WTC11 (cell line): Measurements from ENCODE around the gene NAALADL2. TPM values are rescaled to one million over a fixed set of nuclear protein-coding genes. Genes with fewer than 3 reads are reported as not detected.

Experiments used
- ATAC-seq: fragments of 200-7000 bp; cut with Tn5 transposase; 2 replicates; pipeline ENCODE4 v1.10.0; 2021; ENCODE audit warnings: mild to moderate bottlenecking, moderate library complexity
- CTCF ChIA-PET: fragments of 300-600 bp; sonication (Branson Sonifier 250); formaldehyde crosslinking; loops from one replicate; lab custom pipeline; 2021; ENCODE audit warnings: antibody characterized with exemption; lab: Charles Lee
- POLR2A ChIA-PET: fragments of 350-600 bp; sonication (Branson Sonifier 250); formaldehyde crosslinking; loops from one replicate; lab custom pipeline; 2021; ENCODE audit warnings: antibody characterized with exemption; lab: Charles Lee
- DNase-seq: peaks from one replicate; pipeline ENCODE4 v3.0.0; 2021; ENCODE audit warnings: low spot score
- H3K27ac Mint-ChIP-seq: 2 replicates; pipeline ENCODE4 v1.8.0; 2021; ENCODE audit warnings: mixed read lengths
- H3K27me3 Mint-ChIP-seq: 2 replicates; pipeline ENCODE4 v1.8.0; 2021; ENCODE audit warnings: low read depth, mild to moderate bottlenecking, moderate library complexity, mixed read lengths
- H3K36me3 Mint-ChIP-seq: 2 replicates; pipeline ENCODE4 v1.8.0; 2021; ENCODE audit warnings: mixed read lengths
- H3K4me1 Mint-ChIP-seq: 2 replicates; pipeline ENCODE4 v1.8.0; 2022; ENCODE audit warnings: mixed read lengths
- H3K4me3 Mint-ChIP-seq: 2 replicates; pipeline ENCODE4 v1.8.0; 2021; ENCODE audit warnings: mild to moderate bottlenecking, moderate library complexity, mixed read lengths
- H3K9me3 Mint-ChIP-seq: 2 replicates; pipeline ENCODE4 v1.8.0; 2021; ENCODE audit warnings: mixed read lengths
- ARID4B ChIP-seq: sonication (generic); formaldehyde crosslinking; IDR thresholded peaks from 2 replicates; pipeline ENCODE4 v1.8.0; 2023; ENCODE audit warnings: missing genetic modification reagents, mild to moderate bottlenecking, borderline replicate concordance
- ATF6 ChIP-seq: sonication (generic); formaldehyde crosslinking; IDR thresholded peaks from 2 replicates; pipeline ENCODE4 v1.8.1; 2023; ENCODE audit warnings: mild to moderate bottlenecking, missing genetic modification reagents
- CBFB ChIP-seq: sonication (generic); formaldehyde crosslinking; IDR thresholded peaks from 2 replicates; pipeline ENCODE4 v1.8.1; 2022; ENCODE audit warnings: mild to moderate bottlenecking, low read depth, missing genetic modification reagents
- CREM ChIP-seq: sonication (generic); formaldehyde crosslinking; IDR thresholded peaks from 2 replicates; pipeline ENCODE4 v1.8.1; 2022; ENCODE audit warnings: mild to moderate bottlenecking, missing genetic modification reagents, moderate library complexity
- E2F4 ChIP-seq: sonication (generic); formaldehyde crosslinking; IDR thresholded peaks from 2 replicates; pipeline ENCODE4 v1.8.1; 2022; ENCODE audit warnings: low read depth, mild to moderate bottlenecking, moderate library complexity, missing genetic modification reagents, borderline replicate concordance
- EMX1 ChIP-seq: fragments of 250-450 bp; sonication (Bioruptor Pico); IDR thresholded peaks from 2 replicates; pipeline ENCODE4 v1.8.0; 2021; ENCODE audit warnings: mild to moderate bottlenecking
- FOXP1 ChIP-seq: sonication (generic); formaldehyde crosslinking; IDR thresholded peaks from 2 replicates; pipeline ENCODE4 v1.8.0; 2022; ENCODE audit warnings: missing genetic modification reagents, mild to moderate bottlenecking, moderate library complexity, borderline replicate concordance
- HMGA2 ChIP-seq: fragments of 250-450 bp; sonication (Bioruptor Pico); IDR thresholded peaks from 2 replicates; pipeline ENCODE4 v1.4.0; 2021; ENCODE audit warnings: mild to moderate bottlenecking, moderate library complexity
- HMGXB4 ChIP-seq: sonication (generic); formaldehyde crosslinking; IDR thresholded peaks from 2 replicates; pipeline ENCODE4 v1.8.1; 2023; ENCODE audit warnings: mild to moderate bottlenecking, moderate library complexity, missing genetic modification reagents
- PREB ChIP-seq: sonication (generic); formaldehyde crosslinking; IDR thresholded peaks from 2 replicates; pipeline ENCODE4 v1.8.1; 2022; ENCODE audit warnings: mild to moderate bottlenecking, missing genetic modification reagents, moderate library complexity, borderline replicate concordance
- SMAD4 ChIP-seq: sonication (generic); formaldehyde crosslinking; IDR thresholded peaks from 2 replicates; pipeline ENCODE4 v1.8.0; 2022; ENCODE audit warnings: mild to moderate bottlenecking, missing genetic modification reagents
- SOX15 ChIP-seq: fragments of 250-450 bp; sonication (Bioruptor Pico); IDR thresholded peaks from 2 replicates; pipeline ENCODE4 v1.9.0; 2021; ENCODE audit warnings: mild to moderate bottlenecking
- SP1 ChIP-seq: sonication (generic); formaldehyde crosslinking; conservative IDR thresholded peaks from 2 replicates; pipeline ENCODE4 v1.8.1; 2022; ENCODE audit warnings: missing genetic modification reagents
- TCF7 ChIP-seq: sonication (generic); formaldehyde crosslinking; IDR thresholded peaks from 2 replicates; pipeline ENCODE4 v1.8.0; 2022; ENCODE audit warnings: mild to moderate bottlenecking, low read depth, missing genetic modification reagents, moderate library complexity
- TEAD4 ChIP-seq: sonication (generic); formaldehyde crosslinking; IDR thresholded peaks from 2 replicates; pipeline ENCODE4 v1.8.0; 2022; ENCODE audit warnings: mild to moderate bottlenecking, missing genetic modification reagents
- ZNF263 ChIP-seq: sonication (generic); formaldehyde crosslinking; IDR thresholded peaks from 2 replicates; pipeline ENCODE4 v1.8.1; 2022; ENCODE audit warnings: low read depth, mild to moderate bottlenecking, moderate library complexity, missing genetic modification reagents
- ZNF416 ChIP-seq: fragments of 250-450 bp; sonication (Bioruptor Pico); IDR thresholded peaks from 2 replicates; pipeline ENCODE4 v1.9.0; 2021; ENCODE audit warnings: mild to moderate bottlenecking, inconsistent platforms
- total RNA-seq: library from RNA; stranded (reverse); gene quantifications from 3 replicates; pipeline ENCODE4 v1.2.3, GENCODE V29; 2021

NAALADL2 gene
- total RNA-seq, 1 experiment from 2014 or later = 1.2 TPM

- TF ChIP-seq CBFB = no peak
- TF ChIP-seq TEAD4 (CRISPR knock-in tag) = no peak
Measured at GRCh38 chr3:175836617-175837016, 977.5 kb downstream of the NAALADL2 start (continued).

GRCh38 chr3:175837962-175838361 lies 978.8 kb downstream of the NAALADL2 start:
- Mint-ChIP-seq H3K27ac (no peak overlapping the region), H3K27me3 (no peaks in the 10 kb centered on the region; the same call in 1 of the 2 replicates), H3K4me1 (peaks cover 22% of the 10 kb centered on the region), H3K4me3 (no peak overlapping the region), H3K36me3 (no peaks in the 10 kb centered on the region; the same call in 1 of the 2 replicates), H3K9me3 (peaks cover 1% of the 10 kb centered on the region)
- no peak for ATAC-seq
- TF ChIP-seq ZNF416 (CRISPR knock-in tag) (no peak), HMGXB4 (CRISPR knock-in tag) (no peak), TCF7 (no peak), ZNF263 (CRISPR knock-in tag) (no peak), SP1 (CRISPR knock-in tag) (no peak), EMX1 (no peak), E2F4 (CRISPR knock-in tag) (no peak), ARID4B (no peak), SOX15 (CRISPR knock-in tag) (no peak), CBFB (no peak), PREB (no peak), ATF6 (CRISPR knock-in tag) (no peak), FOXP1 (CRISPR knock-in tag) (no peak), CREM (CRISPR knock-in tag) (no peak), SMAD4 (no peak), HMGA2 (CRISPR knock-in tag) (no peak)
- POLR2A ChIA-PET = no interaction called here
- DNase-seq = no peak
- CTCF ChIA-PET = no interaction called here
